HG03520 (cell line): ENCODE measurements around the gene MDH1B.
A peak's percentile ranks its signal among the peaks of the same experiment; 100 is the strongest.
"Not testable (repeated sequence)": the region's sequence is repeated elsewhere in the genome, so short reads cannot be mapped to it uniquely, and the experiment has no call there.

Experiments used
- ATAC-seq: cut with Tn5 transposase; IDR thresholded peaks from one replicate; pipeline ENCODE4 v1.9.1; 2021; ENCODE audit warnings: mild to moderate bottlenecking, moderate library complexity; ENCODE audit not compliant: unreplicated experiment

MDH1B gene

GRCh38 chr2:206765242-206766056 is at the start of gene MDH1B, which contains the start of gene FASTKD2:
TSS of gene MDH1B (minus strand) at chr2:206765328. CDS start at chr2:206765271, 57 bp downstream.
TSS of gene FASTKD2 (plus strand) at chr2:206765606. CDS start at chr2:206766694, 1,088 bp downstream.
- peak; percentile 89 for ATAC-seq

- no peak for ATAC-seq
Measured at GRCh38 chr2:206814498-206814897, 49.4 kb upstream of the MDH1B start.

GRCh38 chr2:206812471-206812870 is 47.3 kb upstream of the MDH1B start:
- not testable (repeated sequence) for ATAC-seq

- not testable (repeated sequence) for ATAC-seq
Measured at GRCh38 chr2:206807624-206808023, 42.5 kb upstream of the MDH1B start.

GRCh38 chr2:206805887-206806607 is 40.9 kb upstream of the MDH1B start:
- no peak for ATAC-seq

- no peak for ATAC-seq
Measured at GRCh38 chr2:206804326-206804725, 39.2 kb upstream of the MDH1B start.

GRCh38 chr2:206802654-206803514 is 37.8 kb upstream of the MDH1B start:
- ATAC-seq = no peak

- no peak for ATAC-seq
Measured at GRCh38 chr2:206801418-206802189, 36.5 kb upstream of the MDH1B start.

GRCh38 chr2:206800506-206801417 is 35.6 kb upstream of the MDH1B start:
- no peak for ATAC-seq

GRCh38 chr2:206799083-206799482 is 34.0 kb upstream of the MDH1B start:
- ATAC-seq = no peak

GRCh38 chr2:206798000-206798399 is 32.9 kb upstream of the MDH1B start:
- peak; percentile 63 for ATAC-seq

- no peak for ATAC-seq
Measured at GRCh38 chr2:206797376-206797775, 32.2 kb upstream of the MDH1B start.

- no peak for ATAC-seq
Measured at GRCh38 chr2:206792645-206793044, 27.5 kb upstream of the MDH1B start.

GRCh38 chr2:206790311-206790935 is 25.3 kb upstream of the MDH1B start:
- ATAC-seq = no peak

- ATAC-seq = no peak
Measured at GRCh38 chr2:206784559-206785353, 19.6 kb upstream of the MDH1B start.

- ATAC-seq = no peak
Measured at GRCh38 chr2:206783718-206784117, 18.6 kb upstream of the MDH1B start.

GRCh38 chr2:206780671-206781070 is 15.5 kb upstream of the MDH1B start:
- no peak for ATAC-seq

GRCh38 chr2:206776432-206776831 is 11.3 kb upstream of the MDH1B start:
- no peak for ATAC-seq
